GM23338 (cell line): ENCODE data around the gene MYRFL. TPM values are rescaled to one million over a fixed set of nuclear protein-coding genes. Genes with fewer than 3 reads are reported as not detected.

Experiments used
- ATAC-seq: fragments of 200-7000 bp; cut with Tn5 transposase; 3 replicates; pipeline ENCODE4 v1.9.1; 2020
- DNase-seq: peaks from one replicate; pipeline ENCODE4 v3.0.0-alpha.2; 2015; ENCODE audit warnings: low spot score
- H2AFZ ChIP-seq: fragments of 200-600 bp; sonication (generic); 2 replicates; pipeline ENCODE4 v1.8.0; 2016; ENCODE audit warnings: antibody characterized with exemption, mild to moderate bottlenecking, moderate library complexity
- H3F3A ChIP-seq: fragments of 200-600 bp; sonication (generic); replicated peaks from 2 replicates; pipeline ENCODE4 v1.8.0; 2017; ENCODE audit warnings: antibody characterized with exemption, mixed run types, low read depth
- H3K27ac ChIP-seq: fragments of 200-600 bp; sonication (generic); 2 replicates; pipeline ENCODE4 v1.6.1; 2016; ENCODE audit warnings: low read depth
- H3K27me3 ChIP-seq: fragments of 200-600 bp; sonication (generic); 2 replicates; pipeline ENCODE4 v1.8.0; 2016; ENCODE audit warnings: mild to moderate bottlenecking, mixed run types, moderate library complexity; ENCODE audit not compliant: insufficient read depth
- H3K36me3 ChIP-seq: fragments of 200-600 bp; sonication (generic); 2 replicates; pipeline ENCODE4 v1.8.0; 2016; ENCODE audit warnings: mild to moderate bottlenecking; ENCODE audit not compliant: insufficient read depth
- H3K4me1 ChIP-seq: fragments of 200-600 bp; sonication (generic); 2 replicates; pipeline ENCODE4 v1.8.0; 2016; ENCODE audit warnings: mild to moderate bottlenecking, moderate library complexity; ENCODE audit not compliant: insufficient read depth
- H3K4me2 ChIP-seq: fragments of 200-600 bp; sonication (generic); 2 replicates; pipeline ENCODE4 v1.7.1; 2017; ENCODE audit warnings: mixed run types
- H3K4me3 ChIP-seq: fragments of 200-600 bp; sonication (generic); 2 replicates; pipeline ENCODE4 v1.6.1; 2016; ENCODE audit warnings: mixed run types
- H3K79me2 ChIP-seq: fragments of 200-600 bp; sonication (generic); replicated peaks from 2 replicates; pipeline ENCODE4 v1.8.0; 2017; ENCODE audit warnings: mild to moderate bottlenecking; ENCODE audit not compliant: insufficient read depth
- H3K9me2 ChIP-seq: fragments of 200-600 bp; sonication (generic); 2 replicates; pipeline ENCODE4 v1.8.0; 2017; ENCODE audit not compliant: insufficient read depth
- H4K20me1 ChIP-seq: fragments of 200-600 bp; sonication (generic); replicated peaks from 2 replicates; pipeline ENCODE4 v1.8.0; 2017; ENCODE audit warnings: mild to moderate bottlenecking; ENCODE audit not compliant: insufficient read depth
- H3K27ac Mint-ChIP-seq: 2 replicates; pipeline ENCODE4 v1.8.0; 2020; ENCODE audit warnings: inconsistent platforms, mild to moderate bottlenecking, moderate library complexity, mixed read lengths
- H3K27me3 Mint-ChIP-seq: 3 replicates; pipeline ENCODE4 v1.8.0; 2022; ENCODE audit warnings: low read depth, mild to moderate bottlenecking, moderate library complexity, mixed read lengths, inconsistent platforms; ENCODE audit not compliant: insufficient read depth, poor library complexity
- H3K36me3 Mint-ChIP-seq: 3 replicates; pipeline ENCODE4 v1.8.0; 2021; ENCODE audit warnings: low read depth, mild to moderate bottlenecking, inconsistent platforms, moderate library complexity, mixed read lengths
- H3K4me1 Mint-ChIP-seq: 3 replicates; pipeline ENCODE4 v1.8.0; 2020; ENCODE audit warnings: mild to moderate bottlenecking, inconsistent platforms, mixed read lengths
- H3K4me3 Mint-ChIP-seq: 3 replicates; pipeline ENCODE4 v1.8.0; 2021; ENCODE audit warnings: moderate library complexity, mild to moderate bottlenecking, inconsistent platforms, mixed read lengths
- H3K9me3 Mint-ChIP-seq: 3 replicates; pipeline ENCODE4 v1.8.0; 2020; ENCODE audit warnings: moderate library complexity, mild to moderate bottlenecking, inconsistent platforms, mixed read lengths
- CREB1 ChIP-seq: fragments of 250-450 bp; sonication (Bioruptor Pico); IDR thresholded peaks from 2 replicates; pipeline ENCODE4 v1.5.0; 2020; ENCODE audit warnings: low read depth, mild to moderate bottlenecking, moderate library complexity
- EZH2phosphoT487 ChIP-seq: fragments of 200-600 bp; sonication (generic); IDR thresholded peaks from one replicate; pipeline ENCODE4 v1.8.1; 2018; ENCODE audit warnings: antibody characterized with exemption; ENCODE audit not compliant: unreplicated experiment
- JUNB ChIP-seq: IDR thresholded peaks from one replicate; pipeline ENCODE4 v1.6.1; 2016; ENCODE audit warnings: antibody characterized with exemption; ENCODE audit not compliant: unreplicated experiment
- POLR2AphosphoS5 ChIP-seq: IDR thresholded peaks from 2 replicates; pipeline ENCODE4 v1.6.1; 2016; ENCODE audit warnings: antibody characterized with exemption, low read depth
- STAT1 ChIP-seq: IDR thresholded peaks from one replicate; pipeline ENCODE4 v1.6.1; 2016; ENCODE audit warnings: antibody characterized with exemption; ENCODE audit not compliant: unreplicated experiment
- ZNF114 ChIP-seq: fragments of 250-450 bp; sonication (Bioruptor Pico); IDR thresholded peaks from 2 replicates; pipeline ENCODE4 v1.5.0; 2020; ENCODE audit warnings: mild to moderate bottlenecking, moderate library complexity
- ZNF331 ChIP-seq: fragments of 250-450 bp; sonication (Bioruptor Pico); IDR thresholded peaks from 2 replicates; pipeline ENCODE4 v1.5.0; 2020; ENCODE audit warnings: low read depth, mild to moderate bottlenecking, moderate library complexity
- polyA plus RNA-seq: library from polyadenylated mRNA; unstranded; fragments of >200 nt; fragmentation: Nextera tagmentation; extraction: Ambion mirVana; gene quantifications from 2 replicates; pipeline ENCODE4 v1.2.1, GENCODE V29; 2016
- total RNA-seq: library from RNA; depleted of rRNA; stranded (reverse); fragments of >200 nt; shearing (Covaris generic); gene quantifications from 2 replicates; pipeline ENCODE4 v1.2.3, GENCODE V29; 2014
- TF ChIP-seq, protein P1 (sequence below): IDR thresholded peaks from 2 replicates; pipeline ENCODE4 v1.6.1; 2016; ENCODE audit warnings: antibody characterized with exemption
- TF ChIP-seq, protein P2 (sequence below): fragments of 250-450 bp; sonication (Bioruptor Pico); IDR thresholded peaks from 2 replicates; pipeline ENCODE4 v1.5.0; 2020; ENCODE audit warnings: mild to moderate bottlenecking, moderate library complexity

MYRFL gene
- total and polyA plus RNA-seq, 2 experiments from 2014 or later = 2.3 to 2.8 TPM

DNA sequence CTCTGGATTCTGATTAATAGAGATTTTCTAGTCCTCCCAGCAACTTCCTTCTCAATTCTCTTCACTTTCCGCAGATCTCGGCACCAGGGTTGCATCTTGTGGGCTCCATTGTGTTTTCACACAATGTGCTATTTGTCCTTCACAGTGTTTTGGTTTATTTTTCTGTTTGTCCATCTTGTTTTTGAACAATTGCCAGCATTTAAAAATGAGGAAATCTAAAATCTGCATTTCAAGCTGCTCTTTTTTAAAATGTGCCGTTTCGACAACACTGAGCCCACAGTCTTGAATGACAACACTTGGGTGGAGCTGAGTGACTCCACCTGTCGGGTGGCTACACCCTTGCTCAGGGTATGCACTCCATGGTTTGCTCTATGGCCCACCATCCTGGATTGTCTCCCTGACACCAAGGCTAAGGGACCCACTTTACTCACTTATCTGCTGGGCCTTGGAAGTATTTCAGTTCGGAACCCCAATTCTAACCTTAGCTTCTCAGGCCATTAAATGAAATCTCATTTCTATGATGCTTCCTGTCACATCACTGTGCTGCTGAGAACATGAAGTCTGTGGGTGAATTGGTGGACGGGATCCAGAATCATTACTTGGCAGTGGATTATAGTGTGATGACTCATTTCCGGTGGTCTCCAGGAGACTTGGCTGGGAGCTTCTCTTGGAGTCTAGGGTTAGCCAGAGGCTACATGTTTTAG, 3.4 kb upstream of the MYRFL start (continued):
- TF ChIP-seq, protein P1, sequence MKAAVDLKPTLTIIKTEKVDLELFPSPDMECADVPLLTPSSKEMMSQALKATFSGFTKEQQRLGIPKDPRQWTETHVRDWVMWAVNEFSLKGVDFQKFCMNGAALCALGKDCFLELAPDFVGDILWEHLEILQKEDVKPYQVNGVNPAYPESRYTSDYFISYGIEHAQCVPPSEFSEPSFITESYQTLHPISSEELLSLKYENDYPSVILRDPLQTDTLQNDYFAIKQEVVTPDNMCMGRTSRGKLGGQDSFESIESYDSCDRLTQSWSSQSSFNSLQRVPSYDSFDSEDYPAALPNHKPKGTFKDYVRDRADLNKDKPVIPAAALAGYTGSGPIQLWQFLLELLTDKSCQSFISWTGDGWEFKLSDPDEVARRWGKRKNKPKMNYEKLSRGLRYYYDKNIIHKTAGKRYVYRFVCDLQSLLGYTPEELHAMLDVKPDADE = no peak
- TF ChIP-seq EZH2phosphoT487 (no peak), ZNF331 (no peak), JUNB (no peak), ZNF114 (CRISPR knock-in tag) (no peak), POLR2AphosphoS5 (no peak)

DNA sequence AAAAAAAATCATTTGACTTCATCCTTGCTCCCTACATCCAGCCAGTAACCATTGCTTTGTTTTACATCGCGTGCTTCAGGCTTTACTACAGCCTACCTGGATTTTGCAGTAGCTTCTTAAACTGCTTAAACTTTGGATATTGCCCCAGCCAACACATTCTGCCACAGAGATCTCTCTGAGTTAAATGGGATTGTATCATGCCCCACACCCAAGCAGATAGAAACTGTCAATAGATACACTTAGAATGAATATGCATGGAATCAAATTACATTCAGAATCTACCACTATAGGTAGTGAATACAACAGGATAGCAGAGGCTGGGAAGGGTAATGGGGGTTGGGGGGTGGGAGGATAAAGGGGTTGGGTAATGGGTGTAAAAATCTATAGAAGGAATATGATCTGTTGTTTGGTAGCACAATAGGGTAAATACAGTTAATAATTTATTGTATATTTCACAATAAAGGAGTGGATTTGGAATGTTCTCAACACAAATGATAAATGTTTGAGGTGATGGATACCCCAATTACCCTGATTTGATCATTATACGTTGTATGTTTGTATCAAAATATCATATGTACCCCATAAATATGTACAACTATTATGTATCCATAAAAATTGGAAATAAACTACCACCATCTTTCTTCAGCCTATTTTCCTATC, 2.7 kb upstream of the MYRFL start:
- Mint-ChIP-seq H3K27me3 (peaks cover 2% of the 10 kb centered on the region), H3K36me3 (no peaks in the 10 kb centered on the region), H3K9me3 (no peaks in the 10 kb centered on the region), H3K27ac (no peak overlapping the region), H3K4me3 (no peak overlapping the region), H3K4me1 (peaks cover 10% of the 10 kb centered on the region; the same call in 2 of the 3 replicates)
- Histone ChIP-seq H3K4me3 (no peak overlapping the region), H3K9me2 (no peaks in the 10 kb centered on the region), H3K4me2 (no peak overlapping the region), H3F3A (no peaks in the 10 kb centered on the region), H4K20me1 (no peaks in the 10 kb centered on the region), H3K27me3 (no peaks in the 10 kb centered on the region), H3K27ac (no peak overlapping the region), H3K4me1 (no peaks in the 10 kb centered on the region; the same call in 1 of the 2 replicates), H3K79me2 (no peaks in the 10 kb centered on the region), H2AFZ (no peak overlapping the region), H3K36me3 (no peaks in the 10 kb centered on the region)
- ATAC-seq (no peak; the same call in 2 of the 3 replicates), DNase-seq (no peak)
- TF ChIP-seq POLR2AphosphoS5 (no peak), CREB1 (no peak), STAT1 (no peak), ZNF114 (CRISPR knock-in tag) (no peak)
- TF ChIP-seq, protein P2, sequence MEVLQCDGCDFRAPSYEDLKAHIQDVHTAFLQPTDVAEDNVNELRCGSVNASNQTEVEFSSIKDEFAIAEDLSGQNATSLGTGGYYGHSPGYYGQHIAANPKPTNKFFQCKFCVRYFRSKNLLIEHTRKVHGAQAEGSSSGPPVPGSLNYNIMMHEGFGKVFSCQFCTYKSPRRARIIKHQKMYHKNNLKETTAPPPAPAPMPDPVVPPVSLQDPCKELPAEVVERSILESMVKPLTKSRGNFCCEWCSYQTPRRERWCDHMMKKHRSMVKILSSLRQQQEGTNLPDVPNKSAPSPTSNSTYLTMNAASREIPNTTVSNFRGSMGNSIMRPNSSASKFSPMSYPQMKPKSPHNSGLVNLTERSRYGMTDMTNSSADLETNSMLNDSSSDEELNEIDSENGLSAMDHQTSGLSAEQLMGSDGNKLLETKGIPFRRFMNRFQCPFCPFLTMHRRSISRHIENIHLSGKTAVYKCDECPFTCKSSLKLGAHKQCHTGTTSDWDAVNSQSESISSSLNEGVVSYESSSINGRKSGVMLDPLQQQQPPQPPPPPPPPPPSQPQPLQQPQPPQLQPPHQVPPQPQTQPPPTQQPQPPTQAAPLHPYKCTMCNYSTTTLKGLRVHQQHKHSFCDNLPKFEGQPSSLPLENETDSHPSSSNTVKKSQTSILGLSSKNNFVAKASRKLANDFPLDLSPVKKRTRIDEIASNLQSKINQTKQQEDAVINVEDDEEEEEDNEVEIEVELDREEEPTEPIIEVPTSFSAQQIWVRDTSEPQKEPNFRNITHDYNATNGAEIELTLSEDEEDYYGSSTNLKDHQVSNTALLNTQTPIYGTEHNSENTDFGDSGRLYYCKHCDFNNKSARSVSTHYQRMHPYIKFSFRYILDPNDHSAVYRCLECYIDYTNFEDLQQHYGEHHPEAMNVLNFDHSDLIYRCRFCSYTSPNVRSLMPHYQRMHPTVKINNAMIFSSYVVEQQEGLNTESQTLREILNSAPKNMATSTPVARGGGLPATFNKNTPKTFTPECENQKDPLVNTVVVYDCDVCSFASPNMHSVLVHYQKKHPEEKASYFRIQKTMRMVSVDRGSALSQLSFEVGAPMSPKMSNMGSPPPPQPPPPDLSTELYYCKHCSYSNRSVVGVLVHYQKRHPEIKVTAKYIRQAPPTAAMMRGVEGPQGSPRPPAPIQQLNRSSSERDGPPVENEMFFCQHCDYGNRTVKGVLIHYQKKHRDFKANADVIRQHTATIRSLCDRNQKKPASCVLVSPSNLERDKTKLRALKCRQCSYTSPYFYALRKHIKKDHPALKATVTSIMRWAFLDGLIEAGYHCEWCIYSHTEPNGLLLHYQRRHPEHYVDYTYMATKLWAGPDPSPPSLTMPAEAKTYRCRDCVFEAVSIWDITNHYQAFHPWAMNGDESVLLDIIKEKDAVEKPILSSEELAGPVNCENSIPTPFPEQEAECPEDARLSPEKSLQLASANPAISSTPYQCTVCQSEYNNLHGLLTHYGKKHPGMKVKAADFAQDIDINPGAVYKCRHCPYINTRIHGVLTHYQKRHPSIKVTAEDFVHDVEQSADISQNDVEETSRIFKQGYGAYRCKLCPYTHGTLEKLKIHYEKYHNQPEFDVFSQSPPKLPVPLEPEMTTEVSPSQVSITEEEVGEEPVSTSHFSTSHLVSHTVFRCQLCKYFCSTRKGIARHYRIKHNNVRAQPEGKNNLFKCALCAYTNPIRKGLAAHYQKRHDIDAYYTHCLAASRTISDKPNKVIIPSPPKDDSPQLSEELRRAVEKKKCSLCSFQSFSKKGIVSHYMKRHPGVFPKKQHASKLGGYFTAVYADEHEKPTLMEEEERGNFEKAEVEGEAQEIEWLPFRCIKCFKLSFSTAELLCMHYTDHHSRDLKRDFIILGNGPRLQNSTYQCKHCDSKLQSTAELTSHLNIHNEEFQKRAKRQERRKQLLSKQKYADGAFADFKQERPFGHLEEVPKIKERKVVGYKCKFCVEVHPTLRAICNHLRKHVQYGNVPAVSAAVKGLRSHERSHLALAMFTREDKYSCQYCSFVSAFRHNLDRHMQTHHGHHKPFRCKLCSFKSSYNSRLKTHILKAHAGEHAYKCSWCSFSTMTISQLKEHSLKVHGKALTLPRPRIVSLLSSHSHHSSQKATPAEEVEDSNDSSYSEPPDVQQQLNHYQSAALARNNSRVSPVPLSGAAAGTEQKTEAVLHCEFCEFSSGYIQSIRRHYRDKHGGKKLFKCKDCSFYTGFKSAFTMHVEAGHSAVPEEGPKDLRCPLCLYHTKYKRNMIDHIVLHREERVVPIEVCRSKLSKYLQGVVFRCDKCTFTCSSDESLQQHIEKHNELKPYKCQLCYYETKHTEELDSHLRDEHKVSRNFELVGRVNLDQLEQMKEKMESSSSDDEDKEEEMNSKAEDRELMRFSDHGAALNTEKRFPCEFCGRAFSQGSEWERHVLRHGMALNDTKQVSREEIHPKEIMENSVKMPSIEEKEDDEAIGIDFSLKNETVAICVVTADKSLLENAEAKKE (CRISPR knock-in tag) = no peak
- TF ChIP-seq, protein P1 = no peak
